ENCODE results near the gene NRG2.

DNA sequence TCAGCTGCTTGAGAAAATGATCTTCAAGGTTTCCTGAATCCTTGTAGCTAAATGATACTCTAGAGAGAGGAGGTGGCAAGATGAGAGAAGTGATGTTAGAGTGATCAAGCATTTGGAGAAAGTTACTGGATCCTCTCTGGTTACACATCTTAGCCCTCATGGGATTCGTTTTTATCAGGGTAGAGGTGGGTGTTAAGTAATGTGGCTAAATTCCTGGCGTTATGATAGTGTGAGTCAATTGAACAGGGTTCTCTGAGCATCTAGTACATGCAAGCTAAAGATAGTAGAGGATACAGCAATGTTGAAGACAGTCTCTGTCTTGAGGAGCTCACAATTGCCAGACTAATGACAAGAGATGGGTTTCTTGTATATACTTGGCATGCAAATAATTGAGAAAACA lies 123.8 kb downstream of the NRG2 start:
- no peak for TF ChIP-seq POLR2A (IDR thresholded peaks at IDR 0.05; ENCODE audit: low read depth, low read length)
- TF ChIP-seq, protein P1, sequence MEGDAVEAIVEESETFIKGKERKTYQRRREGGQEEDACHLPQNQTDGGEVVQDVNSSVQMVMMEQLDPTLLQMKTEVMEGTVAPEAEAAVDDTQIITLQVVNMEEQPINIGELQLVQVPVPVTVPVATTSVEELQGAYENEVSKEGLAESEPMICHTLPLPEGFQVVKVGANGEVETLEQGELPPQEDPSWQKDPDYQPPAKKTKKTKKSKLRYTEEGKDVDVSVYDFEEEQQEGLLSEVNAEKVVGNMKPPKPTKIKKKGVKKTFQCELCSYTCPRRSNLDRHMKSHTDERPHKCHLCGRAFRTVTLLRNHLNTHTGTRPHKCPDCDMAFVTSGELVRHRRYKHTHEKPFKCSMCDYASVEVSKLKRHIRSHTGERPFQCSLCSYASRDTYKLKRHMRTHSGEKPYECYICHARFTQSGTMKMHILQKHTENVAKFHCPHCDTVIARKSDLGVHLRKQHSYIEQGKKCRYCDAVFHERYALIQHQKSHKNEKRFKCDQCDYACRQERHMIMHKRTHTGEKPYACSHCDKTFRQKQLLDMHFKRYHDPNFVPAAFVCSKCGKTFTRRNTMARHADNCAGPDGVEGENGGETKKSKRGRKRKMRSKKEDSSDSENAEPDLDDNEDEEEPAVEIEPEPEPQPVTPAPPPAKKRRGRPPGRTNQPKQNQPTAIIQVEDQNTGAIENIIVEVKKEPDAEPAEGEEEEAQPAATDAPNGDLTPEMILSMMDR (conservative IDR thresholded peaks at IDR 0.05; ENCODE audit: low read depth, low read length) = no peak
- TF ChIP-seq, protein P2, sequence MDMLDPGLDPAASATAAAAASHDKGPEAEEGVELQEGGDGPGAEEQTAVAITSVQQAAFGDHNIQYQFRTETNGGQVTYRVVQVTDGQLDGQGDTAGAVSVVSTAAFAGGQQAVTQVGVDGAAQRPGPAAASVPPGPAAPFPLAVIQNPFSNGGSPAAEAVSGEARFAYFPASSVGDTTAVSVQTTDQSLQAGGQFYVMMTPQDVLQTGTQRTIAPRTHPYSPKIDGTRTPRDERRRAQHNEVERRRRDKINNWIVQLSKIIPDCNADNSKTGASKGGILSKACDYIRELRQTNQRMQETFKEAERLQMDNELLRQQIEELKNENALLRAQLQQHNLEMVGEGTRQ (IDR thresholded peaks at IDR 0.05; ENCODE audit: low read depth, low read length) = no peak
- no peak for TF ChIP-seq CEBPB (IDR thresholded peaks at IDR 0.05; ENCODE audit: low read depth, low read length)
- TF ChIP-seq MAZ (IDR thresholded peaks at IDR 0.05; ENCODE audit: borderline replicate concordance, low read depth, low read length) = no peak
- TF ChIP-seq RAD21 (IDR thresholded peaks at IDR 0.05; ENCODE audit: low read length) = no peak
- no peak for TF ChIP-seq MXI1 (IDR thresholded peaks at IDR 0.05; ENCODE audit: borderline replicate concordance, low read depth, low read length)
- TF ChIP-seq RCOR1 (IDR thresholded peaks at IDR 0.05; ENCODE audit: insufficient replicate concordance, low read length) = no peak
- no peak for TF ChIP-seq BHLHE40 (IDR thresholded peaks at IDR 0.05; ENCODE audit: low read depth, low read length)
- no peak for TF ChIP-seq RFX5 (IDR thresholded peaks at IDR 0.05; ENCODE audit: low read depth, low read length)
- TF ChIP-seq MAFK (IDR thresholded peaks at IDR 0.05; ENCODE audit: low read depth, low read length) = no peak
- no peak for TF ChIP-seq SMC3 (IDR thresholded peaks at IDR 0.05; ENCODE audit: low read depth, low read length)
- no peak for TF ChIP-seq CHD1 (IDR thresholded peaks at IDR 0.05; ENCODE audit: low read depth, low read length)
- TF ChIP-seq FOS (IDR thresholded peaks at IDR 0.05; ENCODE audit: low read depth, low read length) = no peak

All from IMR-90 (cell line).